Activated T-cell treated with anti-CD3 and anti-CD28 coated beads for 4 hours (primary cell): ENCODE measurements around the gene NUP62.
"Not testable (repeated sequence)": the region's sequence is repeated elsewhere in the genome, so short reads cannot be mapped to it uniquely, and the experiment has no call there.

Source experiments
- DNase-seq: peaks from one replicate; pipeline ENCODE4 v3.0.0-alpha.2; 2020

NUP62 gene

DNA sequence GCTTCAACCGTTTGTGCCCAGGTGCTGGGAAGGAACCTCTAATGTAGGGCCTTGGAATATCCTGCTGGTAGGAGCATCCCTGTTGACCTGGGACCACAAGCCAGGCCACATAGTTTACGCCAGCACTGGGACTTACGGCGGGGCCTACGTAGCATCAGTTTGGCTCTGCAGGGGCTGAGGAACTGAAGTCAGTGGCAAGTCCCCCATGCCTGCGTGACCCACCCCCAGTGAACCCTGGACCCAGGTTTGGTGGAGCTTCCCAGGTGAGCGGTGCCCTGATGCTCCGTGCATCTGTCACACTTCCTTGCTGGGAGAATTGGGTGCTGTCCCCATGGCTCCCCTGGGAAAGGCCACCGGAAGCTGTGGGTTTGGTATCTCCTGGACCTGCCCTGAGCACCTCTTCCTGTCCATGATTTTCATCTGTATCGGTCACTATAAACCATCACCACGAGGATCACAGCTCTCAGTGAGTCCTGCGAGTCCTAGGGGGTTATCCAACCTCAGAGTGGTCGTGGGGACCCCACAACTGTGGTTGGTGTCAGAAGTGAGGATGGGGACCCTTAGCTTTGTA is 21.7 kb upstream of the NUP62 start:
- no peak for DNase-seq

DNA sequence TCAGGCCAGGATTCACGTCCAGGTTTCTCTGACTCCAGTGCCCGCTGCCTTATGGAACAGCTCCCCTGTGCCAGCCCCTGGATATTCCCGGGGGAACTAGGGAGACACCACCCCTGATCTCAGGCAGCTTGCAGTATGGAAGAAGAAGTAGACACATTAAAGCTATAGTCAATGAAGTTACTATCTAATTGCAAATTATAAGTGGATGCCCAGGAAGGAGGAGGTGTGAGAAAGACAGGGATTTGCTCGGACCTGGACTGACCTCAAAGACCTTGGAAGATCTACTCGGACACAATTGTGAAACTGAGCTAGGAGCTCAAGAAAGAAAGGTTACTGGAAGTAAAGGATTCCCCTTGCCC is 21.3 kb upstream of the NUP62 start:
- DNase-seq, result no peak

DNA sequence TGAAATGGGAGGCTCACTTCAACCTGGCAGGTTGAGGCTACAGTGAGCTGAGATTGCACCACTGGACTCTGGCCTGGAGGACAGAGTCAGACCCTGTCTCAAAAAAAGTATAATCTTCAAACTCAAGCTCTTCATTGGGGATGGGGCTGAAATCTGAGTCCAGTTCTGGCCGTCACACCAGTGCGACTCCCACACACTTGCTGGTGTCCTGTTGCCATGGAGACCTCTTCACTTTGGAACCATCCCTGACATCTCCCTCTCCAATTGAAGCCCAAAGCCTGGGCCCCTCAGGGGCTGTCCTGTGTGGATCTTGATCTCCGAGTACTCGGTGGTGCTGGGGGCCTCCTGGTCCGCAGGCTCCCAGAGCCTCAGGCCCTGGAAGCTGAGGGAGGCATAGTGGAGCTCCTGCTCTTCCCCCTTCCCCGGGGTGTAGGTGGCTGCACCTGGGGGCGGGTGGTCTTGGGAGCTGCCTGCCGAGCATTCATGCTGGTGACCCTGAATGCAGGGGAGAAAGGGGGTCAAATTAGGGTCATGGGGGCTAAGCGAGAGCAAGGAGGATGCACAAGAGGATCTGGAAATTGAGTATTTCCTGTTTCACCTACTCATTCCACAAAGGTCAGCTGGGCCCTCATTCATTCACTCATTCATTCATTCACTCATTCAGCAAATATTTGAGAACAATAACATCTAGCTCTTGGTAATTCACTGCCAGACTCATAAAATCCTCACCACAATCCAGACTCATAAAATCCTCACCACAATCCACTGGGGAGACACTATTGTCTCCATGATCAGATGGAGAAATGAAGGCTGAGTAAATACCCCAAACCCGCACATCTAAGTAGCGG is 20.7 kb upstream of the NUP62 start:
- no peak for DNase-seq

DNA sequence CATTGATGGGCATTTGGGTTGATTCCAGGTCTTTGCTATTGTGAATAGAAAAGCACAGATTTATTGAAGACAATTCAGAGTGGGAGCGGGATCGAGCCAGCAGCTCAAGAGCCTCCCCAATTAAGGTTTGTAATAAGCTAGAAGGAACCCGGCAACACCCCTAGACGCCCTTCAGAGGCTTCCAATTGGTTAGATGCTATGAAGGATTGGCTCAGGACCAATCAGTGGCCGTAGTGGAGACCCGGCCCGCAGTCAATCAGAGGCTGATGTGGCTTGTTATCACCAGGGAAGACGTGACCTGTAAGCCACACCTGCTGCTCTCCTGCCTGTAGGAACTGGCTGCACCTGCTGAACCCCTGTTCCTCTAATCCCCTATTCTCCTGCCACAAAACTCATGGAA is 17.1 kb upstream of the NUP62 start:
- no peak for DNase-seq

DNA sequence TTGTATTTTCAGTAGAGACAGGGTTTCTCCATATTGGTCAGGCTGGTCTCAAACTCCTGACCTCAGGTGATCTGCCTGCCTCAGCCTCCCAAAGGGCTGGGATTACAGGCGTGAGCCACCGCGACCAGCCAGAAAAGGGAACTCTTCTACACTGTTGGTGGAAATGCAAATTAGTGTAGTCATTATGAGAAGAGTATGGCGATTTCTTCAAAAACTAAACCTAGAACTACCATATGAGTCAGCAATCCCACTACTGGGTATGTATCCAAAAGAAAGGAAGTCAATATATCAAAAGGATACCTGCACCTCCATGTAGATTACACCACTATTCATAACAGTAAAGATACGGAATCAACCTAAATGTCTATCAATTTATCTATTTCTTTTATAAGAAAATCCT is 15.3 kb upstream of the NUP62 start:
- not testable (repeated sequence) for DNase-seq

DNA sequence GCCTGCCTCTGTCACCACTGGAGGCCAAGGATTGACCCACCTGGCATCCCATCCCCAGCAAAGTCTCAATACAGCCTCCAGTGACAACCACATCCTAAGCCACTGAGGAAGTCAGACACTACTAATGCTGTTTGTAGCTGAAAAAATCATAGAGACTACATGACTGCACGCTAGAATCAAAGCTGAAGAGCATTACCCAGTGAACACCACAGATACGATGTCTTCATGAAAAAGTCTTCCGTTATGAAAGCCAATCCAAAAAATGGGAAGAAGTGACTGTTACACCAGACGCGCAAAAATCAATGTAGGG is 11.1 kb upstream of the NUP62 start:
- DNase-seq, result no peak

DNA sequence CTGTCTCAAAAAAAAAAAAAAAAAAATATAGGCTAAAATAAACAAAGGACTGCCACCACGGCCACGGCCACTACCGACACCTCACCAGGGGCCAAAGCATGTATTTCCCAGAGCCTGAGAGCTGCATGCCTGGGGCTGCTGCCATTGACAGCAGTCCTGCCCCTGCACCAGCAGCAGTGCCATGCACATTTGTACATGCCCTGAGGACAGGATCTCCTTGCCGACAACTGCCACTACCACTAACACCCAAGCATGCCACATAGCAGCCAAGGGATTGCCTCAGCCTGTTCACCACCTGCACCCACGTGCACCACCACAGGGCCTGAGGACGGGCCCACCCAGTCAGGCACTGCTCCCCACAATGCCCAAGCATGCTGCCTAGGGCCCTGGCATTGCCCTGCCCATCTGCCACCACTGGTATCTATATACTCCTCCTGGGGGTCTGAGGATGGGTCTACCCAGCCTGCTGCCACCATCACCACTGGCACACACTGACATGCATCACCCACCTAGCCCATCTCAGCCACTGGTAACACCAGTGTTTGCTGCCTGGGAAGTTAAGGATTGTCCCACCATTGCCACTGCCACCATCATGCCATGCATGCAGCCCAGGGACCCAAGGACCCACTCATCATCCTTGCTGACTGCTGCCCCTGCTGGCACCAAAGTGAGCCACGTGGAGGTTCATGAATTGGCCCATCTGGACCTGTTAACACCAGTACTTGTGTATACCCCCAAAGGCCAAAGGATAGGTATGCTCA is 10.6 kb upstream of the NUP62 start:
- DNase-seq, result no peak

DNA sequence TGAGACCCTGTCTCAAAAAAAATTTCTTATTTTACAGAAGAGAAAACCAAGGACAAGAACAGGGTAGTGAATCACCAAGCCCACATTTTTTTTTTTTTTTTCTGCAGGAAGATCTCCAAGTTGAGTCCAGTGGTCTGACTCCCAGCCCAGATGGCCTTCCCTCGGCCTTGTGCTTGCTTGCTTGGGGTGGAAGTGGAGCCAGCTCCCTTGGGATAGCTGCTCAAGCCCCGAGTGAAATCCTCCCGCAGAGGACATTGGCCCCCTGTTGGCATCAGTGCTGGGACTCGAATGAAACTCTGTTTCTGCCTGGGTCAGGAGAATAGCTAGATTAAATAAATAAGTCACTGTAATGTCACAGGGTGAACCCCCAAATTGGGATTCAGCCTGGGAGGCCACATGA is 9.4 kb upstream of the NUP62 start:
- no peak for DNase-seq

DNA sequence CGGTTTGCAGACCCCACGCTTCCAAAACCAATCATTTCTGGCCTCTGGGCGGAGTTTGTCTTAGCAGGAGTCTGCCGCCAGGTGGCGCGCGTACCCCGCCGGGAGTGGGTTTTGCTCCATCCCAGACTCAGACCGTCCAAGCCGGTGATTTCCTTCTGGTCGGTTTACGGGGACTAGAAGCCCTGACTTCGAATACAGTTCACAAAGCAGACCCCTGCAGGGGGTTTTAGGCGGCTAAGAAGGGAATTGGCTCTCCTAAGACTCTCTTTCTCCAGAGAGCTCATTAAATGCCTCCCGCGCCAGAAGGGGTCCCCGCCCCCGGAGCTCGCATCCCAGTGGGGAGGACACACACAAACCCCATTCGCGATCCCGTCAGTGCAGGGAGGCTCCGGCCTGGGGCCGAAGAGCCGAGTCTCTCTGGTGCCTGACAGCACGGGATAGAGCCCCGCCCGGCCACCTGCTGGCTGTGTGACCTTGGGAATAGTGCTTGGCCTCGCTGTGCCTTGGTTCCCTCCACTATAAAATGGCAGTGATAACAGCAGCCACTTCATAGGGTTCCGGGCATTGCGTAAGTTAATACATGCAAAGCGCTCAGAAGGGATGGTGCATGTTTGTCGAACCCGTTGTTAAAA is 8.6 kb upstream of the NUP62 start:
- peak; percentile 68 for DNase-seq

DNA sequence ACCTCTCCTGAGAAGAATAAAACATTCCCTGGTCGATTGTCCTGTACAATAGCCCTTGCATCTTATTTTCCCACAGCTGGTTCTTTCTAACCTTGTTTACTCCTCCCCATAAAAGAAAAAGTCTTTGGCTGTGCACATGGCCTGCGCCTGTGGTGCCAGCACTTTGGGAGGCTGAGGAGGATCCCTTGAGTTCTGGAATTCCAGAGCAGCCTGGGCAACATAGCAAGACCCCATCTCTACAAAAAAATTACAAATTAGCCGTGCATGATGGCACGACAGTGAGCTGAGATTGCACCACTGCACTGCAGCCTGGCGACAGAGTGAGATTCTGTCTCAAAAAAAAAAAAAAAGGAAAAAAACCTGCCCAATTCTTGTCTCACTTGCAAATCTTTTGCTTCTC is 7.2 kb upstream of the NUP62 start:
- no peak for DNase-seq

DNA sequence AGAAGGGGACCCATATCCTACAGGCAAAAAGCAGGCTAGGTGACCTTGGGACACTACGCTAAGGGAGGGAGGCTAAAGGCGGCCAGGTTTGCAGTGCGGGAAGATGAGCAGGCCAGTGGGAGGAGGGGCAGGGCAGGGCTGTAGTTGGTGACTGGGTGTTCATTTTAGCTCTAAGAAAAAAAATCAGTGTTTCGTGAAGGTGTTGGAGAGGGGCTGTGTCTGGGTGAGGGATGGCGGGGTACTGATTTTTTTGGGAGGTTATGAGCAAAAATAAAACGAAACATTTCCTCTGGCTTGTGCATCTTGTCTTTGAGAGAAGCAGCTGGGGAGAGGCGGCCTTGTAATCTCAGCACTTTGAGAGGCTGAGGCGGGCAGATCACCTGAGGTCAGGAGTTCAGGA is 4.3 kb upstream of the NUP62 start:
- no peak for DNase-seq

DNA sequence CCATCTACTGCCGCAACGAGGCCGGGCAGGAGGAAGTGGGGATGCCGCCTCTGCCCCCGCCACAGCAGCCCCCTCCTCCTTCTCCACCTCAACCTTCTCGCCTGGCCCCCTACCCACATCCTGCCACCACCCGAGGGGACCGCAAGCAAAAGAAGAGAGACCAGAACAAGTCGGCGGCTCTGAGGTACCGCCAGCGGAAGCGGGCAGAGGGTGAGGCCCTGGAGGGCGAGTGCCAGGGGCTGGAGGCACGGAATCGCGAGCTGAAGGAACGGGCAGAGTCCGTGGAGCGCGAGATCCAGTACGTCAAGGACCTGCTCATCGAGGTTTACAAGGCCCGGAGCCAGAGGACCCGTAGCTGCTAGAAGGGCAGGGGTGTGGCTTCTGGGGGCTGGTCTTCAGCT is 3.4 kb upstream of the NUP62 start:
- no peak for DNase-seq

DNA sequence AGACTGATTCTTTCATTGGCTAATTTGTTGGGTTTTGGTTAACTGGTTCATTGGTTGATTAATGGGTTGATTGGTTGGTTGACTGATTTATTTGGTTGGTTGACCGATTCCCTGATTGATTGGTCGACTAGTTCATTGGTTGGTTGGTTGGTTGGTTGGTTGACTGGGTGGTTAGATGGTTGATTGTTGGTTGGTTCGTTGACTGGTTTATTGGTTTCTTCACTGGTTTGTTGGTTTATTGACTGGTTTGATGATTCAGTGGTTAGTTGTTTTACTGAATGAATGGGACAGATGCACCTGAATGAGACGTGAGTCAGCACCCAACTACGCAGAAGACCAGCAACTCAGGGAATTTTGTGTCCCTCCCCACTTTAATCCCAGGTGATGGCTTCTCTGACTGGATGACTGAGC is 2.7 kb upstream of the NUP62 start:
- DNase-seq, result no peak

DNA sequence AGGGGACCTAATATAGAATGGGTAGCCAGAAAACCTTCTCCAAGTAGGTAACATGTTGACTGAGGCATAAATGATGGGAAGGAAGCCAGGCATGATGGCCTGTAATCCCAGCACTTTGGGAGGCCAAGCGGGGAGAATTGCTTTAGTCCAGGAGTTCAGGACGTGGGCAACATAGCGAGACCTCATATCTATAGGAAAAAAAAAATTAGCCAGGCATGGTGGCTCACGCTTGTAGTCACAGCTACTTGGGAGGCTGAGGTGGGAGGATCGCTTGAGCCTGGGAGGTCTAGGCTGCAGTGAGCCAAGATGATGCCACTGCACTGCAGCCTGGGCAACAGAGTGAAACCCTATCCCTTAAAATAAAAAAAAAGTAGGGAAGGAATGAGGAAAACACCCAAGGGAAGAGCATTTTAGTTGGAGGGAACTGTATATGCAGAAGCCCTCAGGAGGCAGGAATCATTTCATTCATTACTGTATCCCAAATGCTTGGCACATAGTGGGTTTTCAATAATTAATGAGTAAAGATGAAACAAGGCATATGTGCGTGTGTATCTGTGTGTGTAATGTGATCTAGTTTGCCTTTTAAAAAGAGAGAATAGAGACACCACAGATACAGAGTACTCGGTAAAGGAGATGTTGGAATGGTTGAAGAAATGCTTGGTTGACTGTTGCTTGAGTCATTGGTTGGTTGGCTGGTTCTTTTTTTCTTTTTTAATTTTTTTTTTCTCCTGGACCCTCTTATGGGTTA is 2.2 kb upstream of the NUP62 start:
- DNase-seq, result no peak

DNA sequence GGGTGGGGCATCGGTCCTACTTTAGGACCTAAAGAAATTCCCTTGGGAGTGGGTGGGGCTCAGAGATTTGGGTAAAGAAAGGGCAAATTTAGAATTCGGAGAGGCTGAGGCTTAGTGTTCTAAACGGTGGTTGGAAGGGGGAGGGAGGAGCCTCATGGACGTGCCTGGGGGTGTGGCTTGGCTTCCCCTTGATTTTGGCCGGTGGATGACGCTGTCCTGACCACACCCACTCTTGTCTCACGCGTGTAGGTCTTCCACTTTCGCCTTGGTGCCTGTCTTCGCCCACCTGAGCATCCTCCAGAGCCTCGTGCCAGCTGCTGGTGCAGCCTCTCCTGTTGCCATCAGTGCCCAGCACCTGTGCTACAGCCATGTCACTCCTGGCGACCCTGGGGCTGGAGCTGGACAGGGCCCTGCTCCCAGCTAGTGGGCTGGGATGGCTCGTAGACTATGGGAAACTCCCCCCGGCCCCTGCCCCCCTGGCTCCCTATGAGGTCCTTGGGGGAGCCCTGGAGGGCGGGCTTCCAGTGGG is 1.2 kb upstream of the NUP62 start:
- DNase-seq, result no peak

DNA sequence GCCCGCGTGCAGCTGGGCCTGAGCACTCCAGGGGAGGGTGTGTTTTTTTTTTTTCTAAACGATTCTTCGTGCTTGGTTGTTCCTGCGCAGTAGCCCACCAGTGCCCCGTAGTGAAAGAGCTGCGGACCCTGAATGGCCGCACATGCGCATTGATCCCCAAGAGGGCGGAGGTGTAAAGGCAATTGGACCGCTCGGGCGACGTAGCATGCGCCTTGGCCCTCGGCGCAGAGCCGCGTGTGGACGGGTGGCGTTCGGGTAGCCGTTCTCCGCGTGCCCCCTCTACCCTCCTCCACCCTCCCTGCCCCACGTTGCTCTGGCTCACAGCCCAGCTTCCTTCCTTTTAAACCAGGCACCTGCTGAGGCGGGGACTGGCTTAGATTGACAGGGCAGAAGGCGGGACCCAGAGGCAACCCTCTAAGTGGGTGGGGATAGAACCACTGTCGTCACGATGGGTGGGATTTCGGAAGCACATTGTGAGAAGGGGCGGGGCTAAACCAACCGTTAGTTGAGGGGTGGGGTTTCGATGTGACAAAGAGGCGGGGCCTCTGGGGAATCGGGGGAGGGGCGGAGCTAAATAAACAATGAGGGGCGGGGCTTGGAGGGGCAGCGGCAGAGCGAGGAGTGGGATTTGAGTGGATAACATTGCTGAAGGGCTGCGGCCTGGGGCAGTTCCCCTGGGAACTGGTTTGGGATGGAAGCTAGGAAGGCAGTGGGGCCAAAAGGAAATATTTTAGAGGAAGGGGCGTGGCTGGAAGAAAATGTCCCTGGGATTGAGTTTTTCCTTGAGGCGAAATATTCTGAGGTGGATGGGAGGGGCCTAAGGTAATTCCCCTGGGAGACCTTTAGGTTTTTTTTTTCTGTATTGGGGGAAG is 543 bp upstream of the NUP62 start:
- DNase-seq, result peak; percentile 94

DNA sequence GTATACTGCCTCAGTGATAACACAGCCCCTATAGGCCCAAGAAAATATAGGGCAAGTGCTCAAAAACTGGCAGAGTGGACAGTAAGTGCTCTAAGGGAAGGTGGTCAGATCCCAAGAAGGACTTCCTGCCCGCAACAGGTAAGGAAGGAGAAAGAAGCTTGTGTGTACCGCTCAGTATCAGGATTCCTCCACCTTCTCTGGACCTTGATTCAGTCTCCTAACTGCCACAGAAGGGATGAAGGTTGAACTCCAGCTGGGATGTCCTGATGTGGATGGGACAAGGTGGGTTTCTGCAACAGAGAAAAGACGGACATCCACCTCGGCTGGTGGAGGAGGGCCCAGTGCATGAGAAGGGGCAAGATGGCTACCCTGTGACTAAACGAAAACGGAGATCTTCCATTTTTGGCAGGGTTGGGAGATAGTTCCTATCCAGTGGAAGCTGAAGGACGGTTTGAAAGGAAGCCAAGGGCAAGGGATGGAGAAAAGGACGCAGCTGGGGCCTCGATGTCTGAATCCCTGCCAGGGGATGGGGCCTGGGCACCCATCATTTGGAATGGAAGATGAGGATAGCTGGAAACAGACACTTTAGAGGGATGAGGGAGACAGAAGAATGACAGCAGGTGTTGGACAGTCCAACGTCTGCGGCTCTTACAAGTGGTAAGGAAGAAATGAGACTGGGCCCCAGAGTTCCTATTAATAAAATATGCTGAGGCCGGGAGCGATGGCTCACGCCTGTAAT is 1.6 kb downstream of the NUP62 start:
- DNase-seq, result no peak

DNA sequence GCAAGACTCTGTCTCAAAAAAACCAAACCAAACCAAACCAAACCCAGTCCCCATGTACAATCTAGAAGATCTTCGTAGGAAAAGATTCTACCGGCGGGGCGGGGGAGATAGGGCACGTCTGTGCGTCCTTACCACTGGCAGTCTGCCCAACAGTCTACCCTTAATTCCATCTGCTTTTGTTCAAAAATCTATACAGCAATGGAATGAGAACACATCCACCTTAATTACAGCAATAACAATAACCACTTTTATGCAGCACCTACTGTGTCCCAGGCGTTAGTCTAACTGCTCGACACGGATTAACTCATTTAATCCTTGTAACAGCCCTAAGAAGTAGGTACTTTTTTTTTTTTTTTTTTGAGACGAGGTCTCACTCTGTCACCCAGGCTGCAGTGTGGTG is 2.8 kb downstream of the NUP62 start:
- no peak for DNase-seq

DNA sequence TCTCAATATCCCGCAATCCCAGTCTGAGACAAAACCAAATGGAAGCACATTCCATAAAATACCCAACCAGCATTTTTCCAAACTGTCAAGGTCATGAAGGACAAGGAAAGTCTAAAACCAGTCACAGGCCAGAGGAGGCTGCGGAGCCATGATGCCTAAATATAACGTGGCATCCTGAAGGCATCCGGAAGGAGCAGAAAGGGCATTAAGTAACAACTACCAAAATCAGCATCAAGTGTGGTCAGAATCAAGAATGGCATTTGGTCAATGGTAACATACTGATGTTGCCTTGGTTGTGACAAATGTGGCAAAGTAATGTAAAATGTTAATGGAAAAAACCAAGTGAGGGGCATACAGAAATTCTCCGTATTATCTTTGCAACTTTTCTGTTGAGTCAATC is 3.8 kb downstream of the NUP62 start:
- DNase-seq, result no peak

DNA sequence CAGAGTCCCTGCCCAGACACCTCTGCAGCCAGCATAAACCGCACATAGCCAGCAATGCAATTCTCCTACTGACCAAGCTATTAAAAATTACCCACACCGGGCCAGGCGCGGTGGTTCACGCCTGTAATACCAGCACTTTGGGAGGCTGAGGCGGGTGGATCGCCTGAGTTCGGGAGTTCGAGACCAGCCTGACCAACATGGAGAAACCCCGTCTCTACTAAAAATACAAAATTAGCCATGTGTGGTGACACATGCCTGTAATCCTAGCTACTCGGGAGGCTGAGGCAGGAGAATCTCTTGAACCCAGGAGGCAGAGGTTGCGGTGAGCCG is 4.5 kb downstream of the NUP62 start:
- not testable (repeated sequence) for DNase-seq
